HG03521 (cell line): ENCODE data around the gene IL4I1.

Experiments
- ATAC-seq: cut with Tn5 transposase; IDR thresholded peaks from one replicate; pipeline ENCODE4 v1.9.1; 2021; ENCODE audit warnings: mild to moderate bottlenecking, moderate library complexity; ENCODE audit not compliant: unreplicated experiment

IL4I1 gene

DNA sequence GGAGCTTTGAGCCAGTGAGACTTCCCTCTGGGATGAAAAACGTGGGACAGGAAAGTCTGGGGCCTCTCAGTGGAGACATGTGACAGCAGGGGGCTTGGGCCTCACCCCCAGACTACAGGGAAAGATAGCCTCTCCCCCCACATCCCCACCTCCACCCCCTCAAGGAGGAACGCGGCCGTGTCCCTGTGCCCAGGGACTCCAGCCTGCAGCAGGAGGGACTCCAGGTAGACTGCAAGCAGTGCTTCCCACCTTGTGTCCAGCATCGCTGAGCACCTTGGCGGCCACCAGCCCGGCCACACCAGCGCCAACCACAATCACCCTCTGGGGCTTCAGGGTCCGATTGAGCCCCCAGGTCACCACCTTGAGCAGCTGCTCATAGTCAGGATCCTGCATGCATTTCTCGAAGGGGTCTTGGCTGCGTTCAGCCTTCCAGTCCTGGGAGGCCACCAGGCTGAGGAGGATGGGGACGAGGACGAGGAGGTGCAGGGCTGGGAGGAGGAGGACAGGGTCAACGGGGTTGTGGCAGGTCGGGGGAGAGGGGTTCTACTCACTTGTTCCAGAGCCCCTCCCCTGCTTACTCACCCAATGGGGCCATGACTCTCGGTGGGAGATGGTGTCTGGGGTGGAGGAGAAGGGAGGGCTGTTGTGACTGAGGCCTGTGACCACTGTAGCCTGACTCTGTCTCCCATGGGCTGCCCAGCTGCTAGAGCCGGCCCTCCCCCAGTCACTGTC, 955 bp downstream of the IL4I1 start:
- ATAC-seq, result no peak

GRCh38 chr19:49894879-49895565, 1.7 kb downstream of the IL4I1 start:
- no peak for ATAC-seq

- no peak for ATAC-seq
Measured at GRCh38 chr19:49894011-49894664, 2.5 kb downstream of the IL4I1 start.

- ATAC-seq, result no peak
Measured at GRCh38 chr19:49892716-49893115, 4.0 kb downstream of the IL4I1 start.

DNA sequence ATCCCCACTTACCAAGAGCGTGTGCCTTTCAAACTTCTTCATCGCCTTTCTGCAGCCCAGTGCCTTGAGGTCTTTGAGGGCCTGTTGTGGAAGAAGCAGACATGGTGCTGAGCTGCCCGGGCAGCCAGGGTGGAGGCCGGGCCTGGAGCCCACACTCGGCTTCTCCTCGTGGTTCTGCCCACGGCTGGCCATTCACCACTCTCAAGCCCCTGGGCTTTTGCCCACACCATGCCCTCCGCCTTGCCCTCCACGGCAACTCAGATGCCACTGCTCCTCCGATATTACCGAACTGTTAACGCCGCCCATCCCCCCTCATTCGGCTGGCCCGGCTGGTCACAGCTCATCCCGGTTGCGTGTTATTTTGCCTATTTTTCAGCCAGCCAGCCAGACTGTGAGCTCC, 5.3 kb downstream of the IL4I1 start:
- no peak for ATAC-seq

GRCh38 chr19:49890349-49891311, 6.1 kb downstream of the IL4I1 start:
- ATAC-seq, result no peak

- ATAC-seq, result no peak
Measured at GRCh38 chr19:49889687-49890348, 6.9 kb downstream of the IL4I1 start.

GRCh38 chr19:49889038-49889686, 7.5 kb downstream of the IL4I1 start:
- no peak for ATAC-seq

GRCh38 chr19:49888510-49888824, 8.2 kb downstream of the IL4I1 start:
- no peak for ATAC-seq

DNA sequence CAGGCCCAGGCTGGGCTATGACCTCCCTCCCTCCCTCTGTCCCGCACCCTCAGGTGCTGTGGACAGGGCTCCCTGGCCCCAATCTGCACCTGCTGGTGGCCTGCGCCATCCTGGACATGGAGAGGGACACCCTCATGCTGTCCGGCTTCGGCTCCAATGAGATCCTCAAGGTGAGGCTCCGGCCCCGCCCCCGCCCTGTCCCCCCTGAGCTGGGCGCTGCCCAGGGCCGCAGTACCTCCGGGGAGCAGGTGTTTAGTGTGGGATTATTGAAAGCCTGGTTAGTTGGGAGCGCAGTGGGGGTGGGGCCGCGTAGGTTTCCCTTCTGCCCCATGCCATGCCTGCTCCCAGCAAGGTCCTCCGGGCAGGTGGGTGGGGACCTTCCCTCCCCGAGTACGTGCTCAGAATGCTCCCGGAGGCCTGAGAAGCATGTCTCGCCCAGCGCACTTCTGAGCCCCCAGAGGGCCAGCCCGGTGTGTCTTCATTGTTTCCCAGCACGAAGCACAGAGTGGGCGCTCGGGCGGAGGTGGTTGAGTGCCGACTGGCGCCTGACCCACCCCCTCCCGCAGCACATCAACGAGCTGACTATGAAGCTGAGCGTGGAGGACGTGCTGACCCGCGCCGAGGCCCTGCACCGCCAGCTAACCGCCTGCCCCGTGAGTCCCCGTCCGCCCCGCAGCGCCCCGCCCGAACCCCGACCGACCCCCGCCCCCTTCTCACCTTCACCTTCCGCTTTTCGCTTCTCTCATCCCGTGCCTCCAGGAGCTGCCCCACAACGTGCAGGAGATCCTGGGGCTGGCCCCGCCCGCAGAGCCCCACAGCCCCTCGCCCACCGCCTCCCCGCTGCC, 8.8 kb downstream of the IL4I1 start:
- ATAC-seq, result no peak

- ATAC-seq, result no peak
Measured at GRCh38 chr19:49887037-49887664, 9.5 kb downstream of the IL4I1 start.

DNA sequence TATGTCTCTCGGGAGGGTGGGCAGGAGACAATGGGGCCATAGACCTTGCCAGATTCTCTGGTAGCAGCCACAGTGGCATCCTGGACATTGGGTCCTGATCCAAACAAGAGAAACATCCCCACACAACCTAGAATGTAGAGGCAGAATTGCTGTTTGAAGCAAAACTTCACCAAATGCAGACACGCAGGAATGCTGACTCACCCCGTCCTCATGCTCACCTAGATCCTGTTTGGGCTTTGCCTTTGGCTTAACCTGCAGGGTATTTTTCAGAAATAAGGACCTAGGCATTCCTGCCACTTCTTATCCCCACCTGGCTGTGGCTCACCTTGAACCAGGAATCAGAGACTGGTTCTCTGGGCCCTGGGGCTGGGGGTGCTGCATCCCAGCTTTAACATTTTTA, 11.9 kb downstream of the IL4I1 start:
- ATAC-seq, result no peak

DNA sequence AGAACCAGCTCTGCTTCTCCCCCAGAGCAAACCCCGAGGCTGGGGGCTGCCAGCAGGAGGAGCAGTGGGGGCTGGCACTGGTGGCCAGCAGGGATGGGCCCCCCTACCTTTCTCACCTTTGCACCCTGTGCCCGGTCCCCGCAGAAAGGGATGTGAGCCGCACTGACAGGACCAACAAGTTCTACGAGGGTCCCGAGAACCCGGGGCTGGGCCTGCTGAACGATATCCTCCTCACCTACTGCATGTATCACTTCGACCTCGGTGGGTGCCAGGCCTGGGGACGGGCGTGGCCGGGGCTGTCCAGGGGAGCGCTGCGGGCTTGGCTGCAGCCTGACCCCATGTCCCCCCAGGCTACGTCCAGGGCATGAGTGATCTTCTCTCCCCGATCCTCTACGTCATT, 12.6 kb downstream of the IL4I1 start:
- no peak for ATAC-seq

DNA sequence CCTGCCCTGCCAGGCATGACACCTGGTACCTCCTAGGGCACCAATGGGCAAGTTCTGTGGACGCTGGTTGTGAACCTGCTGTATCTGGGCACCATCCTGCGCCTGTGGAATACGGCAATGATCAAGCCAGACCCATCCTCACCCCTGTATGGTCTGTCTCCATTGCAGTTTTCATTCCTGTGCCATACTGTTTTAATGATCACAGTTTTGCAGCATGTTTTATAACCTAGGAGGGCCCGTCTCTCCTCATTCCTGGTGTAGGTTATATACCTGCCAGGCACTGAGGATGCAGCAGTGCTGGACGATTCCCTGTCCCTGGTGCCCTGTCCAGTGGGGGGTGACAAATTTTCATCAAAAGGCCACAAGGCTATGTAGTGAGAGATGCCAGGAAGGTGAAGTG, 13.6 kb downstream of the IL4I1 start:
- no peak for ATAC-seq

- ATAC-seq, result no peak
Measured at GRCh38 chr19:49882643-49883042, 14.0 kb downstream of the IL4I1 start.

GRCh38 chr19:49881672-49882394, 14.9 kb downstream of the IL4I1 start:
- no peak for ATAC-seq

DNA sequence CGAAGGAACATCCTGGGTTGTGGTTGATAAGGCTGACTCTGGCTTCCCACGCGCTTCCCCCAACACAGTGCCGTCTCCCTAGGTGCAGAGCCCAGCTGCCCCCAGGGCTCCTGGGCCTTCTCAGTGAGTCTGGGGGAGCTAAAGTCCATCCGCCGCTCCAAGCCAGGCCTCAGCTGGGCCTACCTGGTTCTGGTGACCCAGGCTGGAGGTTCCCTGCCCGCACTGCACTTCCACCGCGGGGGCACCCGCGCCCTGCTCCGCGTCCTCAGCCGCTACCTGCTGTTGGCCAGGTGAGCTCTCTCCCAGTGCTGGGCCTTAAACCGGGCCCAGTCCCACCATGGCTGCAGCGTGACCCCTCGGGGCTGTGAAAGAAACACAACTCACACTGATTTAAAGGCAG, 15.5 kb downstream of the IL4I1 start:
- no peak for ATAC-seq
